HEK293T (cell line): Measurements from ENCODE around the gene CDC26.

Experiments used
- BHLHE40 ChIP-seq: fragments of 450-650 bp; IDR thresholded peaks from 2 replicates; pipeline ENCODE4 v1.6.1; 2016; ENCODE audit warnings: mild to moderate bottlenecking, moderate library complexity, borderline replicate concordance
- FOXK2 ChIP-seq: fragments of 450-650 bp; IDR thresholded peaks from 2 replicates; pipeline ENCODE4 v1.6.1; 2016; ENCODE audit warnings: mild to moderate bottlenecking
- HDGF ChIP-seq: fragments of 450-650 bp; IDR thresholded peaks from 2 replicates; pipeline ENCODE4 v1.6.1; 2017; ENCODE audit warnings: antibody characterized with exemption, borderline replicate concordance

DNA sequence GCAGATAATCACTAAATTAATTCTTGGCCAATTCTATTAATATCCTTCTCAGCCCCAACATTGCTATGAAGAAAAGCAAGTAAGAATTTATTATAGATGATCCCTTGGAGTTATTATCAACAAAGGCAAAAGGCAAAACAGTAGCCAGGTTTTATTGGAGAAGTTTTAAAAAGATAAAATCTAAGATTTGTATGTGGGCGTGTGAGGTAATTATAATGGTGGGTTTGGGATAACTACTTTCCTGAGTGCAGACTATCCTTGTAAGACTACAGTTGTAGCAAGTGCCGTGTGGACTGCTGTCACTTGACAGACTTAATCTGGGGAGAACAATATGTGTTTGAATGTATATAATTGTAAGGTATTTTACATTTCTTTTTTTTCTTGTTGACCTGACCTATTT is 30.8 kb downstream of the CDC26 start:
- TF ChIP-seq BHLHE40 (no peak), HDGF (no peak), FOXK2 (no peak)
